Vagina (tissue), 2 donors: ENCODE data around the gene CFAP61.

Source experiments
- CTCF ChIP-seq, 3 experiments: fragments of 450-650 bp in 2 of 3; fragments of 200-600 bp in 1 of 3; sonication (generic) in 1 of 3; IDR thresholded peaks; one replicate each; pipeline ENCODE4 v1.5.1; 2017 to 2019; ENCODE audit warnings: antibody characterized with exemption in 3 of 3, mild to moderate bottlenecking in 2 of 3, moderate library complexity in 2 of 3
- POLR2A ChIP-seq, 2 donors: fragments of 450-650 bp; IDR thresholded peaks; one replicate each; pipeline ENCODE4 v1.6.1; 2017; ENCODE audit warnings: antibody characterized with exemption in 2 of 2, mild to moderate bottlenecking in 2 of 2, moderate library complexity in 2 of 2

DNA sequence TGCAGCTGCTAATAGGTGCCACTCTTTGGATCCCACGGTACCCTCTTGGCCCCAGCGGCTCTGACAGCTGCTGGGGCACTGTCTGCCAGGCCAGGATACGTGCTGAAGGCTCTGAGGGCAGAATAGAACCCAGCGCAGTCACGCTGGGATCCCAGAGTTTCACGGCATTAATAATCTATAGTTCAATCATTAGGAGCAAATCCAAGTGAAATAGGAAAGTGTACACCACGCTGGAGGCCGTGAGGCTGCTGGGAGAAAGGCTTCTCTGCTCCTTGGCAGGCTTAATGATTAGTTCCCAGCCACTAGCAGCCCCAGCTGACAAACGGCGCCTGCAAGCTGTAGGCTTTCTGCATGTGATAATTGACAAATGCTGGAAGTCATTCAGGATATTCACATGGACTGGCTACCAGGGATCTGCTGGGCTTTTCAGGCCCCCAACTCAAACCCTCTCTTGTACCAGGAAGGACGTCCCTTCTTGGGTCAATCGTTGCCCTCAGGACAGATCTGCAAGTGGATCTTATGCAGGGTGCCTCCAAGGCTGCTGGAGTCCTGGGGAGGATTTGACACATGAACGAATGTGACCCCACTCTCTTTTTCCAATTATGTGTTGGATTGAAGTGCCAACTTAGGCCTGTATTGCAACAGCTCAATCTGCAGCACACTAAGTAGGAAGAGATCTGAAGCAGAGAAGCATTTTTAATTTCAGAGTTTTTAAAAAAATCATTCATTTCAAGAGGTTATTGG lies 265.5 kb downstream of the CFAP61 start:
- TF ChIP-seq CTCF (IDR thresholded peaks at IDR 0.05), result no peak
- TF ChIP-seq POLR2A (IDR thresholded peaks at IDR 0.05), result no peak
